ENCODE measurements around the gene IGFBP7.

Gene IGFBP7

GRCh38 chr4:57109411-57109846 lies 756 bp downstream of the IGFBP7 start:
- Histone ChIP-seq H3K9me3 (ENCODE audit: insufficient read depth, low read depth, low read length) (no peaks in the 10 kb centered on the region), H3K4me3 (ENCODE audit: low read length) (peak overlapping the region; percentile 48), H3K27ac (ENCODE audit: low read depth, low read length) (no peak overlapping the region), H3K27me3 (ENCODE audit: insufficient read depth, low read length) (peaks cover 67% of the 10 kb centered on the region), H3K36me3 (ENCODE audit: insufficient read depth, low read length) (no peaks in the 10 kb centered on the region), H3K9ac (ENCODE audit: low read depth, low read length) (0 out of 2 replicates have a peak overlapping the region, but pooled peaks have one; percentile 45), H3K4me1 (ENCODE audit: insufficient read depth, low read length) (peaks cover 9% of the 10 kb centered on the region)
- 15% methylated on average over 27 of the region's 27 CpGs for WGBS

- Histone ChIP-seq H3K27ac (ENCODE audit: low read depth, low read length) (no peak overlapping the region), H3K4me3 (ENCODE audit: low read length) (no peak overlapping the region), H3K4me1 (ENCODE audit: insufficient read depth, low read length) (peaks cover 23% of the 10 kb centered on the region), H3K36me3 (ENCODE audit: insufficient read depth, low read length) (no peaks in the 10 kb centered on the region), H3K27me3 (ENCODE audit: insufficient read depth, low read length) (peaks cover 51% of the 10 kb centered on the region), H3K9ac (ENCODE audit: low read depth, low read length) (no peak overlapping the region), H3K9me3 (ENCODE audit: insufficient read depth, low read depth, low read length) (no peaks in the 10 kb centered on the region)
- 89% methylated on average over 3 of the region's 4 CpGs for WGBS
These were observed 4.0 kb downstream of the IGFBP7 start for GRCh38 chr4:57106181-57106580.

- no peaks in the 10 kb centered on the region for H3K36me3 ChIP-seq (ENCODE audit: insufficient read depth, low read length)
- no peak overlapping the region for H3K9ac ChIP-seq (ENCODE audit: low read depth, low read length)
- peaks cover 23% of the 10 kb centered on the region for H3K4me1 ChIP-seq (ENCODE audit: insufficient read depth, low read length)
- no peak overlapping the region for H3K4me3 ChIP-seq (ENCODE audit: low read length)
- no peaks in the 10 kb centered on the region for H3K9me3 ChIP-seq (ENCODE audit: insufficient read depth, low read depth, low read length)
- H3K27me3 ChIP-seq (ENCODE audit: insufficient read depth, low read length) = peaks cover 39% of the 10 kb centered on the region
- WGBS = 97% methylated on average over 2 of the region's 4 CpGs
- no peak overlapping the region for H3K27ac ChIP-seq (ENCODE audit: low read depth, low read length)
These were observed 5.3 kb downstream of the IGFBP7 start for GRCh38 chr4:57104706-57105560.

- no peaks in the 10 kb centered on the region for H3K9me3 ChIP-seq (ENCODE audit: insufficient read depth, low read depth, low read length)
- no peak overlapping the region for H3K9ac ChIP-seq (ENCODE audit: low read depth, low read length)
- H3K4me1 ChIP-seq (ENCODE audit: insufficient read depth, low read length) = peaks cover 23% of the 10 kb centered on the region
- no peak overlapping the region for H3K27ac ChIP-seq (ENCODE audit: low read depth, low read length)
- H3K36me3 ChIP-seq (ENCODE audit: insufficient read depth, low read length) = no peaks in the 10 kb centered on the region
- no peak overlapping the region for H3K4me3 ChIP-seq (ENCODE audit: low read length)
- H3K27me3 ChIP-seq (ENCODE audit: insufficient read depth, low read length) = peaks cover 20% of the 10 kb centered on the region
- 70% methylated on average over 4 of the region's 4 CpGs for WGBS
These were observed 7.1 kb downstream of the IGFBP7 start for GRCh38 chr4:57103051-57103450.

GRCh38 chr4:57102050-57102624 lies 8.0 kb downstream of the IGFBP7 start:
- H3K9me3 ChIP-seq (ENCODE audit: insufficient read depth, low read depth, low read length) = no peaks in the 10 kb centered on the region
- whole genome bisulfite sequencing = 65% methylated on average over 4 of the region's 4 CpGs
- no peaks in the 10 kb centered on the region for H3K36me3 ChIP-seq (ENCODE audit: insufficient read depth, low read length)
- H3K27ac ChIP-seq (ENCODE audit: low read depth, low read length) = no peak overlapping the region
- peaks cover 23% of the 10 kb centered on the region for H3K4me1 ChIP-seq (ENCODE audit: insufficient read depth, low read length)
- peaks cover 11% of the 10 kb centered on the region; the same call in 1 of the 2 replicates for H3K27me3 ChIP-seq (ENCODE audit: insufficient read depth, low read length)
- no peak overlapping the region for H3K4me3 ChIP-seq (ENCODE audit: low read length)
- H3K9ac ChIP-seq (ENCODE audit: low read depth, low read length) = no peak overlapping the region

GRCh38 chr4:57100979-57101651 lies 9.1 kb downstream of the IGFBP7 start:
- Histone ChIP-seq H3K4me3 (ENCODE audit: low read length) (no peak overlapping the region), H3K36me3 (ENCODE audit: insufficient read depth, low read length) (no peaks in the 10 kb centered on the region), H3K9ac (ENCODE audit: low read depth, low read length) (no peak overlapping the region), H3K27me3 (ENCODE audit: insufficient read depth, low read length) (0 out of 2 replicates have a peak, but pooled peaks cover under 1% of the 10 kb centered on the region), H3K9me3 (ENCODE audit: insufficient read depth, low read depth, low read length) (no peaks in the 10 kb centered on the region), H3K27ac (ENCODE audit: low read depth, low read length) (no peak overlapping the region; the same call in 1 of the 2 replicates), H3K4me1 (ENCODE audit: insufficient read depth, low read length) (peaks cover 23% of the 10 kb centered on the region)
- 51% methylated on average over 3 of the region's 4 CpGs for WGBS

- WGBS = 94% methylated on average over 2 of the region's 2 CpGs
- peaks cover 25% of the 10 kb centered on the region for H3K4me1 ChIP-seq (ENCODE audit: insufficient read depth, low read length)
- no peaks in the 10 kb centered on the region for H3K27me3 ChIP-seq (ENCODE audit: insufficient read depth, low read length)
- no peaks in the 10 kb centered on the region for H3K36me3 ChIP-seq (ENCODE audit: insufficient read depth, low read length)
- no peaks in the 10 kb centered on the region for H3K9me3 ChIP-seq (ENCODE audit: insufficient read depth, low read depth, low read length)
- no peak overlapping the region for H3K9ac ChIP-seq (ENCODE audit: low read depth, low read length)
- H3K4me3 ChIP-seq (ENCODE audit: low read length) = no peak overlapping the region
- no peak overlapping the region for H3K27ac ChIP-seq (ENCODE audit: low read depth, low read length)
These were observed 10.8 kb downstream of the IGFBP7 start for GRCh38 chr4:57099363-57099762.

GRCh38 chr4:57098941-57099340 lies 11.2 kb downstream of the IGFBP7 start:
- Histone ChIP-seq H3K4me3 (ENCODE audit: low read length) (no peak overlapping the region), H3K9ac (ENCODE audit: low read depth, low read length) (no peak overlapping the region), H3K36me3 (ENCODE audit: insufficient read depth, low read length) (no peaks in the 10 kb centered on the region), H3K4me1 (ENCODE audit: insufficient read depth, low read length) (peaks cover 30% of the 10 kb centered on the region), H3K9me3 (ENCODE audit: insufficient read depth, low read depth, low read length) (no peaks in the 10 kb centered on the region), H3K27me3 (ENCODE audit: insufficient read depth, low read length) (no peaks in the 10 kb centered on the region), H3K27ac (ENCODE audit: low read depth, low read length) (no peak overlapping the region)

GRCh38 chr4:57098415-57098814 lies 11.8 kb downstream of the IGFBP7 start:
- H3K9me3 ChIP-seq (ENCODE audit: insufficient read depth, low read depth, low read length) = no peaks in the 10 kb centered on the region
- no peaks in the 10 kb centered on the region for H3K36me3 ChIP-seq (ENCODE audit: insufficient read depth, low read length)
- H3K27me3 ChIP-seq (ENCODE audit: insufficient read depth, low read length) = no peaks in the 10 kb centered on the region
- no peak overlapping the region for H3K4me3 ChIP-seq (ENCODE audit: low read length)
- no peak overlapping the region for H3K9ac ChIP-seq (ENCODE audit: low read depth, low read length)
- H3K4me1 ChIP-seq (ENCODE audit: insufficient read depth, low read length) = peaks cover 30% of the 10 kb centered on the region
- H3K27ac ChIP-seq (ENCODE audit: low read depth, low read length) = no peak overlapping the region
- WGBS = 79% methylated on average over 5 of the region's 5 CpGs

- Histone ChIP-seq H3K27ac (ENCODE audit: low read depth, low read length) (no peak overlapping the region), H3K9ac (ENCODE audit: low read depth, low read length) (no peak overlapping the region), H3K4me3 (ENCODE audit: low read length) (no peak overlapping the region), H3K27me3 (ENCODE audit: insufficient read depth, low read length) (no peaks in the 10 kb centered on the region), H3K9me3 (ENCODE audit: insufficient read depth, low read depth, low read length) (no peaks in the 10 kb centered on the region), H3K36me3 (ENCODE audit: insufficient read depth, low read length) (no peaks in the 10 kb centered on the region), H3K4me1 (ENCODE audit: insufficient read depth, low read length) (peaks cover 24% of the 10 kb centered on the region)
- 94% methylated on average over 2 of the region's 2 CpGs for WGBS
These were observed 12.5 kb downstream of the IGFBP7 start for GRCh38 chr4:57097711-57098110.

GRCh38 chr4:57095956-57096355 lies 14.2 kb downstream of the IGFBP7 start:
- H3K4me3 ChIP-seq (ENCODE audit: low read length) = no peak overlapping the region

More at GRCh38 chr4:57095956-57096355, 14.2 kb downstream of the IGFBP7 start:
- no peaks in the 10 kb centered on the region for H3K36me3 ChIP-seq (ENCODE audit: insufficient read depth, low read length)
- 87% methylated on average over 5 of the region's 5 CpGs for WGBS
- H3K4me1 ChIP-seq (ENCODE audit: insufficient read depth, low read length) = peaks cover 23% of the 10 kb centered on the region
- no peak overlapping the region for H3K9ac ChIP-seq (ENCODE audit: low read depth, low read length)
- H3K27ac ChIP-seq (ENCODE audit: low read depth, low read length) = no peak overlapping the region
- H3K9me3 ChIP-seq (ENCODE audit: insufficient read depth, low read depth, low read length) = no peaks in the 10 kb centered on the region
- no peaks in the 10 kb centered on the region for H3K27me3 ChIP-seq (ENCODE audit: insufficient read depth, low read length)
